Gastroesophageal sphincter (tissue), 3 donors: ENCODE results near the gene TAF13.

Source experiments
- CTCF ChIP-seq, 4 experiments: fragments of 200-600 bp in 2 of 4; fragments of 450-650 bp in 2 of 4; sonication (generic) in 1 of 4; IDR thresholded peaks; one replicate each; pipeline ENCODE4 v1.5.1; 2017 to 2019; ENCODE audit warnings: antibody characterized with exemption in 4 of 4, mild to moderate bottlenecking in 2 of 4, moderate library complexity in 2 of 4
- EP300 ChIP-seq: sonication (generic); formaldehyde crosslinking; IDR thresholded peaks from one replicate; pipeline ENCODE4 v1.6.1; 2017; ENCODE audit warnings: antibody characterized with exemption, mild to moderate bottlenecking
- POLR2A ChIP-seq, 2 donors: fragments of 450-650 bp; IDR thresholded peaks; one replicate each; pipeline ENCODE4 v1.6.1; 2017; ENCODE audit warnings: antibody characterized with exemption in 2 of 2, mild to moderate bottlenecking in 2 of 2, moderate library complexity in 1 of 2

- no peak for TF ChIP-seq CTCF (IDR thresholded peaks at IDR 0.05)
- no peak for TF ChIP-seq POLR2A (IDR thresholded peaks at IDR 0.05)
- TF ChIP-seq EP300: no peak
Observed at GRCh38 chr1:109115685-109116084, 39.9 kb upstream of the TAF13 start.
